PFSK-1 (cell line): ENCODE data around the gene C2orf81.

Experiments used
- FOXP2 ChIP-seq: optimal IDR thresholded peaks from 2 replicates; pipeline ENCODE3; 2011; ENCODE audit warnings: borderline replicate concordance, control low read depth, inconsistent platforms; ENCODE audit not compliant: insufficient read depth; ENCODE audit errors: extremely low read length, extremely low read depth
- POLR2AphosphoS5 ChIP-seq: IDR thresholded peaks from 2 replicates; pipeline ENCODE4 v1.6.1; 2012; ENCODE audit warnings: low read depth, mild to moderate bottlenecking, control low read depth, low read length, moderate library complexity
- REST ChIP-seq, 2 experiments: IDR thresholded peaks; 2 replicates each; pipeline versions ENCODE4 v1.6.1 to v1.8.0; 2011 to 2012; ENCODE audit warnings: low read depth in 2 of 2, low read length in 2 of 2, control low read depth in 1 of 2, inconsistent platforms in 1 of 2, mild to moderate bottlenecking in 1 of 2, moderate library complexity in 1 of 2; ENCODE audit not compliant: insufficient read depth in 1 of 2
- SIN3A ChIP-seq: IDR thresholded peaks from 2 replicates; pipeline ENCODE4 v1.6.1; 2012; ENCODE audit warnings: mild to moderate bottlenecking, low read length, moderate library complexity, borderline replicate concordance; ENCODE audit not compliant: insufficient read depth
- TAF1 ChIP-seq: IDR thresholded peaks from 2 replicates; pipeline ENCODE4 v1.6.1; 2012; ENCODE audit warnings: low read length, control low read depth, borderline replicate concordance; ENCODE audit not compliant: insufficient read depth

GRCh38 chr2:74373985-74374384 is 47.4 kb downstream of the C2orf81 start:
- no peak for TF ChIP-seq TAF1
- no peak for TF ChIP-seq POLR2AphosphoS5
- TF ChIP-seq REST (IDR thresholded peaks at IDR 0.05; ENCODE audit: insufficient read depth in 1 of 2, low read depth in 2 of 2, low read length in 2 of 2), result no peak
- no peak for TF ChIP-seq SIN3A
- TF ChIP-seq FOXP2, result no peak
